Hematopoietic multipotent progenitor cell (in vitro differentiated cells): Measurements from ENCODE around the gene QTRT2. TPM values are rescaled to one million over a fixed set of nuclear protein-coding genes. Genes with fewer than 3 reads are reported as not detected.

Source experiments
- DNase-seq, 3 donors: peaks; one replicate each; pipeline ENCODE4 v3.0.0-alpha.2; 2011 to 2015; ENCODE audit warnings: low read depth in 2 of 3, low spot score in 2 of 3
- total RNA-seq: library from RNA; depleted of rRNA; stranded (reverse); fragments of >200 nt; gene quantifications from one replicate; pipeline ENCODE4 v1.2.3, GENCODE V29; 2012

The QTRT2 gene
- 10.8 TPM for total RNA-seq

GRCh38 chr3:114056130-114057010 lies at the start of gene QTRT2, which contains the start of gene CCDC191:
QTRT2 (plus strand) TSS chr3:114056737; CDS start chr3:114065258, 8,521 bp downstream.
CCDC191 (minus strand) TSS chr3:114056526; CDS start chr3:114056466, 60 bp downstream.
- peak; percentile 93 to 99 (median 99) for DNase-seq

- peak in 1 of 3 donors; percentile 14 for DNase-seq
These were observed 45.3 kb upstream of the QTRT2 start for GRCh38 chr3:114011059-114011797.

GRCh38 chr3:114014211-114014610 lies 42.3 kb upstream of the QTRT2 start:
- no peak for DNase-seq

DNA sequence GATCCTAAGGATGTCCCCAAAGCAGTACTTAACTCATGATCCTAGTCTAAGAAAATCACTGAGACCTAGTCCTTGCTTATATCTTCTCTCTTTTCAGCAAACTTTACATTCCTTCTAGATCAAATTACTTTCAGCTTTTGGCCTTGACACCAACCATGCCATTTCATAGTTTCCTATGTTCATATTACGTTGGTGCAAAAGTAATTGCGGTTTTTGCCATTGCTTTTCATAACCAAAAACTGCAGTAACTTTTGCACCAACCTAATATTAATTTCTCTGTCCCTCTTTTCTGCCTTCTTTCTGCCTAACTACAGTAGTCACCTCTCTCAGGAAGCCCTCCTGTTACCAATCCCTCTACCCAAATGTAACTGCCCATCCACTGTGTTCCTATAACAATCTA lies 37.1 kb upstream of the QTRT2 start:
- no peak for DNase-seq

DNA sequence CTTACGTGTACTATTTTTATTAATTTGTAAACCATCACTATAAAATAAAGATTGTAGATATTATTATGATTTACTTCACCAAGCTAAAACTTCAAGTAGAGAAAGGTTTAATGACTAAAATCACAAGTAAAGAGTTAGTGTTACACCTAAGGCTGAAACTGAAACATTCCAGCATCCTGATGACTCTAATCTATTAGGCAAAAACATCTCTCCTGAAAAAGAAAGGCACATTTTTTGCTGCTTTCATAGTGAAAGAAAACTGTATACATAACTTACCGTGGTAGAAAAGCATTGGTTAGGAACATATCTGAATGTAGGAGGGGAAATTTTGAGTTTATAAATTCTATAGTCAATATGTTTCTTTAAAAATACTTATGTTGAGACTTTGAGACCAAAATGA lies 35.6 kb upstream of the QTRT2 start:
- no peak for DNase-seq

GRCh38 chr3:114022145-114022802 lies 34.3 kb upstream of the QTRT2 start:
- DNase-seq: no peak

GRCh38 chr3:114025451-114025850 lies 31.1 kb upstream of the QTRT2 start:
- DNase-seq: no peak

DNA sequence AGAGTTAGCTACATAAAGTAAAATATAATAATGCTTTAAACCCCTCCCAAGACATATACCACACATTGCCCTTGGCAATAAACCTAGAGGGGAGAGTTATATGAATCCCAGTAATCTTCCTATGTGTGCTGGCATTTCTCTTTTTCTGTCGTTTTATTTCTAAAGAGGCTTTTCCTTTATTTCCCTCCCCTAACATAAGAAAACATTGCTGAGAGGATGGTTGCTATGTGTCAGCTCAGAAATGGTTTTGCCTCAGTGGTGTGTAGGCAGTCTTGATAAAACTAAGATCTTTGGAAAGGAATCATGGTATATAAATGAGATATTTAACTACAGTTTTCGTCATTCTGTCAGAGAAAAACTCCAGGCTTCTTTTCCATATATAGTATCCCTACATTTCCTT lies 30.2 kb upstream of the QTRT2 start:
- no peak for DNase-seq

DNA sequence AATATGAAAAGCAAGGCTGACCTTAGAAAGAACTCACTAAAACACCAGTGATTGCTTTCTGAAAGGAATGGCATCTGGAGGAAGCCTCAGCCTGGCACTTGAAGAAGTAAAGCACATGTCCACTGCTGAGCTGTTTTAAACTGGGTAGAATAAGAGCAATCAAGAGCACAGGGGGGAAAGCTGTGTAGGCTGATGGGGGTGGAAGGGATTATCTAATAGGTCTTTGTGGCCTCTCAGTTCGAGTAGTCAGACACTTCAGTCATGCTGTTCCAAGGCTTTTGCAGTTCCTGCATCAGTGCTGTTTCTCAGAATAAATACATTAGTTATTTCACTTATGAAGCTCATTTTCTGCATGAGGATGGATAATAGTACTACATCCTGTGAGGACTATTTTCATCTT lies 22.8 kb upstream of the QTRT2 start:
- DNase-seq: no peak

GRCh38 chr3:114034211-114034610 lies 22.3 kb upstream of the QTRT2 start:
- DNase-seq: no peak

DNA sequence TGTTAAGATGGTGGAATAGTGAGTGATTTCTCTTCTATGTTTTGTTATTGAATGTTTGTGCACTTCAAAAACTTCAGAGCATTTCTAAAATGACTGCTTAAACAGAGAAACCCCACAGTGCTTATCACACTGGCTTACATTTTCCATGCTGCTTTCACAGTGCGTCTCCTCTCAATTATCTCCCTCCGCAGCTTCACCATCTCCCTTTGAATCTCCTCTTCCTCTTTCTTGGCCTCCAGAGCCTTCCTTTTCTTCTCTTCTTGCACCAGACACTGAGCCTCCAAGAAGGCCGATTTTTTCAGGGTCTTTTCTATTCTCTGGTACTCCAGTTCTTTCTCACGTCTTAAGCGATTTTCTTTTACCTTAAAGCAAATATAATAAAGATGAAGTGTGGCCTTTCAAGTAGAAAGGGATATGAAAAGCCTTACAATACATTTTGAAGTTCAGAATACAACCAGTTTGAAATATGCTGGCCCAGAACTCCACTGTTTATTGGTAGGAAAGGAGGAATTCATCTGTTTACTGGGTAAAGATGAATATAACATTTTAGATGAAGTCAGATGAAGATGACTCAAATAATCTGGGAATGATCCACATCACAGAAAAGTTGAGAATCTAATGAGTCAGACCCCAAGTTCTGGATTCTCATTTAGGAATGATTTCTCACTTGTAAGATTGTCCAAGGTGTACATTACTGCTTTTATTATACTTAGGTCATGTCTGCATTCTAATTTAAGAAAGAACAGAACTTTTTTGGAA lies 21.6 kb upstream of the QTRT2 start:
- peak in 1 of 3 donors; percentile 2 for DNase-seq

DNA sequence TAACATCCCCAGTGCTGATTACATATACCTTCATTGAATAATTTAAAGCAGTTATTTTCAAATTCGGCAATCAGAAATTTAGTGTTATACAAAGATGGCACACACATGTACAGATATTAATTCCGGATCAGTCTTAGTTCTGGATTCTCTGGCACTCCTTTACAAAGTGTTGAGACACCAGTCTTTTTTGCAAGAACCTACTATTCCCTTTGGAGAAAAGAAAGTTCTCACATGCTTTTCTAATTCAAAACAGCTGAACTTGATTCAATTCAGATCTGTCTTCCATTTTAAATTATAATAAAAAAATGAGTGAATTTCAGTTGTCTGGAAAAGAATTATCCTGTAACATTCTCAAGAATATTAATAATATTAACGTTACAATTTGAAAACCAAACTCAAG lies 20.6 kb upstream of the QTRT2 start:
- no peak for DNase-seq

DNA sequence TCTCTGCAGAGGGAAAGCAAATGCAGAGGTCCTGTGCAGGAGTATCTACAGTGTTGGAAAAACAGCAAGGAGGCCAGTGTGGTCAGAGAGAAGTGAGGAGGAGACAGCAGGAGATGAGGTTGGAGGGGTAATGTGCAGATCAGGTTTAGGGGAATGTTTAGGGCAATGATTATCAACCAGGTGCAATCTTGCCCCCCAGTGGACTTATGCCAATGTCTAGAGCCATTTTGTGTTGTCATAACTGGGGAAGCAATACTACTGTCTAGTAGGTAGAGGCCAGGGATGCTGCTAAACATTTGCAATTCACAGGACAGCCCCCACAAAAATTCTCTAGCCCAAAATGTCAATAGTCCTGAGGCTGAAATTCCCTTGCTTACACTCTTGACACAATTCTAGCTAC lies 13.3 kb upstream of the QTRT2 start:
- no peak for DNase-seq

DNA sequence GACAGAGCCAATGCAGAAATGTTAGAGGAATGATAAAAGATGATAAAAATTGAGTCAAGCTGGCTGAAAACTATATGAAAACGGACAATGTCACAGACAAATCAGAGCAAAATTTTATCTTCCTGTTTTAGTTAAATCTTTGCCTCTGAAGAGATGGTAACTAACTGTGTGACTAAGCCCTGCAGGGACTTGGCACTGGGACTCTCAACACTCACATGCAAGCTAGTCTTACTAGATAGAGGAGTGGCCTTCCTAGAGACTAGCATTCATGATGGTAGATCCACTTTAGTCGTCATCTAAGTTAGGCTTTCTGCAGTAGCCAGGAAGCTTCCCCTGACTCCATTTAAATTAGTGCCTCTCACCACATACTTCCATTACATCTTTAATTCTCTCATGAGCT lies 4.3 kb upstream of the QTRT2 start:
- no peak for DNase-seq

DNA sequence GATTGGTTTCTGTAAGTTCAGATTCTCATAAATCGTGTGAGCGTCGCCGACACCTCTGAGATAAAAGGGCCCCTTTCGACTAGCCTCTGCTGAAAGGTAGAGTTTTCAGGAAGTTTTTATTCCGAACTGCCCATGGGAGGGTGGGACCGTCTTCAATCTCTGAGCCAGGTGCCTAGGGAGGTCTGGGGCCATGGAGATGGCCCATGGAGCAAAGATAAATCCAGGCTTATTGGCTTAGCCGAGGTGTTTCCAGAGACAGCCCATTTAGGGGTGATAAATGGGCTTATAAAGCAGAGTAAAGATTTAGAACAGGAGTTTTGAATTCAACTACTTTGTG lies 442 bp downstream of the QTRT2 start:
- no peak for DNase-seq

- no peak for DNase-seq
These were observed 2.1 kb downstream of the QTRT2 start for GRCh38 chr3:114058646-114059045.

- no peak for DNase-seq
These were observed 4.5 kb downstream of the QTRT2 start for GRCh38 chr3:114060906-114061655.

- no peak for DNase-seq
These were observed 11.3 kb downstream of the QTRT2 start for GRCh38 chr3:114067804-114068203.

- DNase-seq: no peak
These were observed 11.8 kb downstream of the QTRT2 start for GRCh38 chr3:114068336-114068735.

DNA sequence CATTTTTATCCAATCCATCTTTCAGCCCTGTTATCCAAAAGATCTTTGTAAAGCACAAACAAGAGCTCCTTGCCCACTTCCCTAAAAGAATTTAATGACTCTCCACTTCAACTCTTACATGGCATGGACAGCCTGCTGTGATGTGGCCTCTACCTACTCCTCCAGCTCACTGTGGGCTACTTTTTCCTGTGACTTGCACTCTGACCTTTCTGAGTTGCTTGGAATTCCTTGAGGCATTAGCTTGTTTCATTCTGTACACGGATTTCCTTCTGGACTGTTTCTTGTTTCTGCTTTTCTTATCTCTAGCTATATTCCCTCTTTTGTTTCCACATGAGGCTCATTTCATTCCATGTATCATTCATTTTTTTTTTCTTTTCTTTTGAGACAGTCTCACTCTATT lies 15.2 kb downstream of the QTRT2 start:
- DNase-seq: no peak
